HepG2 (cell line): ENCODE measurements around the gene LAMA5. TPM values are rescaled to one million over a fixed set of nuclear protein-coding genes. Genes with fewer than 3 reads are reported as not detected.
A peak's percentile ranks its signal among the peaks of the same experiment; 100 is the strongest.

Source experiments
- ARID2 ChIP-seq: sonication (generic); formaldehyde crosslinking; IDR thresholded peaks from 2 replicates; pipeline ENCODE4 v1.8.1; 2022; ENCODE audit warnings: mild to moderate bottlenecking, missing genetic modification reagents, borderline replicate concordance
- CCDC6 ChIP-seq: sonication (generic); formaldehyde crosslinking; IDR thresholded peaks from 2 replicates; pipeline ENCODE4 v1.8.1; 2022; ENCODE audit warnings: mild to moderate bottlenecking, missing genetic modification reagents, moderate library complexity
- FOSL1 ChIP-seq: sonication (generic); formaldehyde crosslinking; IDR thresholded peaks from 2 replicates; pipeline ENCODE4 v1.9.0; 2021; ENCODE audit warnings: missing genetic modification reagents, borderline replicate concordance
- FOXJ3 ChIP-seq: sonication (generic); formaldehyde crosslinking; IDR thresholded peaks from 2 replicates; pipeline ENCODE4 v1.4.0; 2020; ENCODE audit warnings: missing genetic modification reagents, mild to moderate bottlenecking, borderline replicate concordance
- MED13 ChIP-seq: sonication (generic); formaldehyde crosslinking; IDR thresholded peaks from 2 replicates; pipeline ENCODE4 v1.5.0; 2020; ENCODE audit warnings: missing genetic modification reagents
- POLR2G ChIP-seq: fragments of 200-400 bp; formaldehyde crosslinking; IDR thresholded peaks from 2 replicates; pipeline ENCODE4 v1.6.1; 2018; ENCODE audit warnings: mild to moderate bottlenecking, low read depth, low read length, moderate library complexity
- RBM22 ChIP-seq: fragments of 200-400 bp; formaldehyde crosslinking; optimal IDR thresholded peaks from 2 replicates; pipeline ENCODE3; 2017; ENCODE audit warnings: mild to moderate bottlenecking, low read length, moderate library complexity
- ZC3H13 ChIP-seq: sonication (generic); formaldehyde crosslinking; IDR thresholded peaks from 2 replicates; pipeline ENCODE4 v1.8.1; 2023; ENCODE audit warnings: mild to moderate bottlenecking, missing genetic modification reagents, moderate library complexity
- ZFY ChIP-seq: sonication (generic); formaldehyde crosslinking; IDR thresholded peaks from 2 replicates; pipeline ENCODE4 v1.4.0; 2020; ENCODE audit warnings: missing genetic modification reagents
- ZIK1 ChIP-seq: sonication (generic); formaldehyde crosslinking; IDR thresholded peaks from 2 replicates; pipeline ENCODE4 v1.5.0; 2020; ENCODE audit warnings: mild to moderate bottlenecking, low read depth, missing genetic modification reagents, borderline replicate concordance
- ZNF180 ChIP-seq: sonication (generic); formaldehyde crosslinking; IDR thresholded peaks from 2 replicates; pipeline ENCODE4 v1.4.0; 2020; ENCODE audit warnings: low read depth, missing genetic modification reagents, borderline replicate concordance
- ZNF44 ChIP-seq: sonication (generic); formaldehyde crosslinking; IDR thresholded peaks from 2 replicates; pipeline ENCODE4 v1.5.1; 2020; ENCODE audit warnings: mild to moderate bottlenecking, missing genetic modification reagents
- polyA plus RNA-seq, 8 experiments: library from polyadenylated mRNA; depleted of rRNA in 3 of 8; stranded (reverse) in 7 of 8; unstranded in 1 of 8; fragments of >200 nt; fragmentation: Illumina TruSeq in 4 of 8; extraction: Trizol in 4 of 8; gene quantifications; 2 replicates each; pipeline versions ENCODE4 v1.2.1 to v1.2.3, GENCODE V29; 2011 to 2016; ENCODE audit warnings: low read depth in 4 of 8, missing spikeins in 1 of 8, mixed read lengths in 1 of 8; ENCODE audit not compliant: insufficient read depth in 1 of 8
- total RNA-seq, 5 experiments: library from RNA; depleted of rRNA; stranded (reverse); fragments of >200 nt; fragmentation: Illumina TruSeq; extraction: Trizol; gene quantifications; 2 replicates each; pipeline ENCODE4 v1.2.3, GENCODE V29; 2016; ENCODE audit warnings: low read depth in 1 of 5
- TF ChIP-seq, protein P1 (sequence below): sonication (generic); formaldehyde crosslinking; IDR thresholded peaks from 2 replicates; pipeline ENCODE4 v1.4.0; 2020; ENCODE audit warnings: missing genetic modification reagents, borderline replicate concordance
- TF ChIP-seq, protein P2 (sequence below): sonication (generic); formaldehyde crosslinking; IDR thresholded peaks from 2 replicates; pipeline ENCODE4 v1.5.0; 2020; ENCODE audit warnings: mild to moderate bottlenecking, missing genetic modification reagents, moderate library complexity

The LAMA5 gene
- total and polyA plus RNA-seq, 2 of the 13 experiments (the other 11 are each of a cell fraction or from before 2014, with no cell fraction given) = 21.0 to 44.7 TPM

DNA sequence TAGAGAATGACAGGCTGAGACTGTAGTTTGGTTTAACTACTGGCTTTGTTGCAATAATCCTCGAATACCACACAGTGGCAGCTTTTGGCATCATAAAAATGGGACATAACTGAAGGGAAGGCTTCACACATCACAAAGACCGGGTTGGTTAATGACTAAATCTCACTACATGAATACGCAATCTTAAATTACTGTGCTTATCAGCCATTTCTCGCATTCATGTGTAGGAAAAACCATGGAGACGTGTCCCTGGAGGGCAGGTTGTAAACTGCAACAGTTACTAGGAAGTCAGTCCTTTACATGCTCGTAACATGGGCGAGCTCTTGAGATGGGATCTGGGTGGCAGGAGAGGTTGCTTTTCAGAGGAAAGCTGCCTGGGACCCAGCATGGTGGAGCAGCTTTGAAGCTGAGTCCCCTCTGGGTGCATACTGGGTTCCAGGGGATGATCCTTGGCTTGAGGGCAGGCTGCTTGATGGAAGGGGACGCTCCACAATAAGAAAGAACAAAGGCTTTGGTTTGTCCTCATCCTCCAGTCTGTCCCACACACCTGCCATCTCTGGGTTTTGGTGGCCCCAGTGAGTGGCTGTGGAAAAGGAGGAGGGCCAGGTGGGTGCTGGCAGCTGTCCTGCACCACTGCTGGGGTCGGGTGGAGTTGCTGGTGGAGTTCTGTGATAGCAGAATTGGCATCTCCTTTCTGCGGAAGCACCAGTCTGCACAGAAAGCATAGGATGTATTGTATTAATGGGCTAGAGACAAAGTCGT is 21.9 kb upstream of the LAMA5 start (continued):
- TF ChIP-seq, protein P1, sequence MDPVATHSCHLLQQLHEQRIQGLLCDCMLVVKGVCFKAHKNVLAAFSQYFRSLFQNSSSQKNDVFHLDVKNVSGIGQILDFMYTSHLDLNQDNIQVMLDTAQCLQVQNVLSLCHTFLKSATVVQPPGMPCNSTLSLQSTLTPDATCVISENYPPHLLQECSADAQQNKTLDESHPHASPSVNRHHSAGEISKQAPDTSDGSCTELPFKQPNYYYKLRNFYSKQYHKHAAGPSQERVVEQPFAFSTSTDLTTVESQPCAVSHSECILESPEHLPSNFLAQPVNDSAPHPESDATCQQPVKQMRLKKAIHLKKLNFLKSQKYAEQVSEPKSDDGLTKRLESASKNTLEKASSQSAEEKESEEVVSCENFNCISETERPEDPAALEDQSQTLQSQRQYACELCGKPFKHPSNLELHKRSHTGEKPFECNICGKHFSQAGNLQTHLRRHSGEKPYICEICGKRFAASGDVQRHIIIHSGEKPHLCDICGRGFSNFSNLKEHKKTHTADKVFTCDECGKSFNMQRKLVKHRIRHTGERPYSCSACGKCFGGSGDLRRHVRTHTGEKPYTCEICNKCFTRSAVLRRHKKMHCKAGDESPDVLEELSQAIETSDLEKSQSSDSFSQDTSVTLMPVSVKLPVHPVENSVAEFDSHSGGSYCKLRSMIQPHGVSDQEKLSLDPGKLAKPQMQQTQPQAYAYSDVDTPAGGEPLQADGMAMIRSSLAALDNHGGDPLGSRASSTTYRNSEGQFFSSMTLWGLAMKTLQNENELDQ = peak; percentile 13; the same call in 1 of the 2 replicates
- TF ChIP-seq MED13 = 0 out of 2 replicates have a peak, but pooled peaks have one; percentile 27
- TF ChIP-seq, protein P2, sequence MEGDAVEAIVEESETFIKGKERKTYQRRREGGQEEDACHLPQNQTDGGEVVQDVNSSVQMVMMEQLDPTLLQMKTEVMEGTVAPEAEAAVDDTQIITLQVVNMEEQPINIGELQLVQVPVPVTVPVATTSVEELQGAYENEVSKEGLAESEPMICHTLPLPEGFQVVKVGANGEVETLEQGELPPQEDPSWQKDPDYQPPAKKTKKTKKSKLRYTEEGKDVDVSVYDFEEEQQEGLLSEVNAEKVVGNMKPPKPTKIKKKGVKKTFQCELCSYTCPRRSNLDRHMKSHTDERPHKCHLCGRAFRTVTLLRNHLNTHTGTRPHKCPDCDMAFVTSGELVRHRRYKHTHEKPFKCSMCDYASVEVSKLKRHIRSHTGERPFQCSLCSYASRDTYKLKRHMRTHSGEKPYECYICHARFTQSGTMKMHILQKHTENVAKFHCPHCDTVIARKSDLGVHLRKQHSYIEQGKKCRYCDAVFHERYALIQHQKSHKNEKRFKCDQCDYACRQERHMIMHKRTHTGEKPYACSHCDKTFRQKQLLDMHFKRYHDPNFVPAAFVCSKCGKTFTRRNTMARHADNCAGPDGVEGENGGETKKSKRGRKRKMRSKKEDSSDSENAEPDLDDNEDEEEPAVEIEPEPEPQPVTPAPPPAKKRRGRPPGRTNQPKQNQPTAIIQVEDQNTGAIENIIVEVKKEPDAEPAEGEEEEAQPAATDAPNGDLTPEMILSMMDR (CRISPR knock-in tag) = 0 out of 2 replicates have a peak, but pooled peaks have one; percentile 8
- TF ChIP-seq ZFY (CRISPR knock-in tag) = peak; percentile 19; the same call in 1 of the 2 replicates
- TF ChIP-seq FOSL1 (CRISPR knock-in tag) = 0 out of 2 replicates have a peak, but pooled peaks have one; percentile 10
- peak; percentile 88; the same call in 1 of the 2 replicates for TF ChIP-seq ZC3H13 (CRISPR knock-in tag)
- peak; percentile 91 for TF ChIP-seq RBM22
- TF ChIP-seq ZNF44 (CRISPR knock-in tag) = 0 out of 2 replicates have a peak, but pooled peaks have one; percentile 42
- TF ChIP-seq ZIK1 (CRISPR knock-in tag) = no peak
- peak; percentile 32; the same call in 1 of the 2 replicates for TF ChIP-seq ZNF180 (CRISPR knock-in tag)
- 0 out of 2 replicates have a peak, but pooled peaks have one; percentile 16 for TF ChIP-seq FOXJ3 (CRISPR knock-in tag)
- TF ChIP-seq POLR2G = peak; percentile 42
- TF ChIP-seq ARID2 (CRISPR knock-in tag) = no peak
- 0 out of 2 replicates have a peak, but pooled peaks have one; percentile 30 for TF ChIP-seq CCDC6 (CRISPR knock-in tag)
- TF ChIP-seq, all 625 proteins: peak for 35
